ENCODE data around the gene LFNG. TPM values are rescaled to one million over a fixed set of nuclear protein-coding genes. Genes with fewer than 3 reads are reported as not detected.

The LFNG gene
- total and polyA plus RNA-seq, 12 donors: 2.4 to 11.8 (median 9.0) TPM

GRCh38 chr7:2474813-2475677, 44.5 kb upstream of the LFNG start:
- 89 to 90% methylated on average over 28 of the region's 28 CpGs for WGBS, 2 donors
- Histone ChIP-seq H3K36me3 (no peaks in the 10 kb centered on the region), H3K9me3 (no peaks in the 10 kb centered on the region), H3K27me3 (peaks cover 0 to 24% (median 7%) of the 10 kb centered on the region in 7 donors), H3K27ac (no peak overlapping the region), H3K4me3 (no peak overlapping the region), H3K4me1 (peaks cover 19 to 50% (median 33%) of the 10 kb centered on the region in 9 donors)
- TF ChIP-seq, protein P1, sequence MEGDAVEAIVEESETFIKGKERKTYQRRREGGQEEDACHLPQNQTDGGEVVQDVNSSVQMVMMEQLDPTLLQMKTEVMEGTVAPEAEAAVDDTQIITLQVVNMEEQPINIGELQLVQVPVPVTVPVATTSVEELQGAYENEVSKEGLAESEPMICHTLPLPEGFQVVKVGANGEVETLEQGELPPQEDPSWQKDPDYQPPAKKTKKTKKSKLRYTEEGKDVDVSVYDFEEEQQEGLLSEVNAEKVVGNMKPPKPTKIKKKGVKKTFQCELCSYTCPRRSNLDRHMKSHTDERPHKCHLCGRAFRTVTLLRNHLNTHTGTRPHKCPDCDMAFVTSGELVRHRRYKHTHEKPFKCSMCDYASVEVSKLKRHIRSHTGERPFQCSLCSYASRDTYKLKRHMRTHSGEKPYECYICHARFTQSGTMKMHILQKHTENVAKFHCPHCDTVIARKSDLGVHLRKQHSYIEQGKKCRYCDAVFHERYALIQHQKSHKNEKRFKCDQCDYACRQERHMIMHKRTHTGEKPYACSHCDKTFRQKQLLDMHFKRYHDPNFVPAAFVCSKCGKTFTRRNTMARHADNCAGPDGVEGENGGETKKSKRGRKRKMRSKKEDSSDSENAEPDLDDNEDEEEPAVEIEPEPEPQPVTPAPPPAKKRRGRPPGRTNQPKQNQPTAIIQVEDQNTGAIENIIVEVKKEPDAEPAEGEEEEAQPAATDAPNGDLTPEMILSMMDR (IDR thresholded peaks at IDR 0.05): no peak
- ATAC-seq (no peak), DNase-seq (no peak)
- intact Hi-C loops (cut with DNase I): loop anchor here in 9 of 10 donors (5.0 to 10.0 kb wide), 9 partner anchors 42 to 890 kb away; partner anchors contain the start of genes BRAT1 (in 5 of the 9), IQCE (in 5 of the 9), AMZ1 (in 2 of the 9) and LFNG (in 1 of the 9)

GRCh38 chr7:2475678-2476015, 43.9 kb upstream of the LFNG start:
- Histone ChIP-seq H3K36me3 (no peaks in the 10 kb centered on the region), H3K4me1 (peaks cover 19 to 52% (median 36%) of the 10 kb centered on the region in 9 donors), H3K4me3 (no peak overlapping the region), H3K27ac (no peak overlapping the region), H3K27me3 (peaks cover 0 to 19% (median 8%) of the 10 kb centered on the region in 7 donors), H3K9me3 (no peaks in the 10 kb centered on the region)
- no peak for DNase-seq
- WGBS, 2 donors: 95% methylated on average over 18 of the region's 18 CpGs
- intact Hi-C loops (cut with DNase I): loop anchor here in 9 of 10 donors (5.0 to 10.0 kb wide), 9 partner anchors 42 to 891 kb away; partner anchors contain the start of genes BRAT1 (in 5 of the 9), IQCE (in 5 of the 9), AMZ1 (in 2 of the 9) and LFNG (in 1 of the 9)
- no peak for ATAC-seq
- TF ChIP-seq, protein P1 (IDR thresholded peaks at IDR 0.05): no peak

DNA sequence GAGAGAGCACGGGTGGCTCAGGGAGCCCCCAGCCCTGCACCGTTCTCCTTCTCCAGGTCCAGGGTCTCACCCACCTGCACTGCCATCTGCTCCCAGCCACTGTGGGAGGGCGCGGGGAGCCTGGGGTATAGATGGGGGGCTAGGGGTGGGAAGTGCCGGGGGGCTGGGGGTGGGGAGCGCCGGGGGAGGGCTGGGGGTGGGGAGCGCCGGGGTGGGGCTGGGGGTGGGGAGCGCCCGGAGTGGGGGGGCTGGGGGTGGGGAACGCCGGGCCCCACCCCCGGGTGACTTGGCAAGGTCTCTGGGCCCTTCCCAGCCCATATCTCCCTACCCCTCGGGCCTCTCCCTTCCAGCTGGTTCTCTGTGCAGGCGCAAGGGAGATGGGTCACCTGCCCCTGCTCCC, 43.3 kb upstream of the LFNG start, which contains the start of gene GRIFIN:
GRIFIN (minus strand) TSS at position 101 of the 400 bp plus-strand sequence; CDS start at position 86, 15 bp downstream.
- WGBS, 2 donors: 79 to 82% methylated on average over 11 to 16 of the region's 16 CpGs
- DNase-seq: no peak
- Histone ChIP-seq H3K4me3 (no peak within 1 kb of the TSS), H3K9me3 (no peaks in the 10 kb centered on the region), H3K27me3 (peaks cover 0 to 21% (median 8%) of the 10 kb centered on the region in 7 donors), H3K36me3 (no peaks in the 10 kb centered on the region), H3K4me1 (peaks cover 17 to 45% (median 35%) of the 10 kb centered on the region in 9 donors), H3K27ac (no peak within 1 kb of the TSS)
- TF ChIP-seq, protein P1 (IDR thresholded peaks at IDR 0.05): no peak
- intact Hi-C loops (cut with DNase I): loop anchor here in 9 of 10 donors (5.0 to 10.0 kb wide), 9 partner anchors 41 to 891 kb away; partner anchors contain the start of genes BRAT1 (in 5 of the 9), IQCE (in 5 of the 9), AMZ1 (in 2 of the 9) and LFNG (in 1 of the 9)
- ATAC-seq: no peak

DNA sequence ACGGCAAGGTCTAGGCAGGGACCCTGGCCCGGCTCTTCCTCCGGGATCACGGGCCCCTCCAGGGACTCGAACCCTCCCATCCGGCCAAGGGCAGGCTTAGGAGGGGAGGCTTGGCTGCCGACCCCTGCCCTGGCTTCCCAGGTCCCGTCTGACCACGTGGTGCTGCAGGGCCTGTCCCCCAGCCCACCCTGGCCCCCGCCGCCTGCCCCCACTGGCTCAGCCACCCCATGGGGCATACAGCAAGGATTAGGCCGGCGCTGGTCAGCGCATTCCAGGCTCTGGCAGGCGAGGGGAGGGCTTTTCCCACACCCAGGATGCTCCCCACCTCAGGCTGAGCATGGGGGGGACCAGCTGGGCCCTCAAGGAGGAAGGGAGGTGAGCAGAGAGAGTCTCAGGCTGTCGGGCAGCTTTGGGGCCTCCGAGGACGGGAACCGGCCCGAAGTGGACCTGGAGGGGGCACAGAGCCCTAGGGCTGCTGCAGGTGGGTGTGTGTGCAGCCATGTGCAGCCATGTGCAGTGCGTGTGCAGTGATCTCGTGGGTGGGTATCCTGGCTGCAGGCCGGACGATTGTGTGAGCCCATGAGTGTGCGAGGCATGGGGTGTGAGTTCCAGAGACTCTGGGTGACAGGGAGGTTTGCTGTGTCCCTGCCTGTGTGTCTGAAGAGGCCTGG, 42.7 kb upstream of the LFNG start:
- H3K4me1 ChIP-seq: peaks cover 14 to 39% (median 29%) of the 10 kb centered on the region in 9 donors
- no peaks in the 10 kb centered on the region for H3K36me3 ChIP-seq
- TF ChIP-seq, protein P1 (IDR thresholded peaks at IDR 0.05): no peak
- no peak overlapping the region for H3K4me3 ChIP-seq
- H3K9me3 ChIP-seq: no peaks in the 10 kb centered on the region
- ATAC-seq (no peak), DNase-seq (no peak)
- 74 to 79% methylated on average over 25 of the region's 25 CpGs for WGBS, 2 donors
- intact Hi-C loops (cut with DNase I): loop anchor here in 9 of 10 donors (5.0 to 10.0 kb wide), 9 partner anchors 40 to 892 kb away; partner anchors contain the start of genes BRAT1 (in 5 of the 9), IQCE (in 5 of the 9), AMZ1 (in 2 of the 9) and LFNG (in 1 of the 9)
- H3K27ac ChIP-seq: no peak overlapping the region
- peaks cover 0 to 21% (median 8%) of the 10 kb centered on the region in 7 donors for H3K27me3 ChIP-seq

Data from heart right ventricle (tissue), 16 donors.